Hippocampal formation (tissue), 2 donors: ENCODE measurements around the gene PDE8B.
A peak's percentile ranks its signal among the peaks of the same experiment; 100 is the strongest.

Experiments used
- DNase-seq, 2 donors: peaks; one replicate each; lab custom pipeline; 2025; lab: John Stamatoyannopoulos, UW

The PDE8B gene, protein sequence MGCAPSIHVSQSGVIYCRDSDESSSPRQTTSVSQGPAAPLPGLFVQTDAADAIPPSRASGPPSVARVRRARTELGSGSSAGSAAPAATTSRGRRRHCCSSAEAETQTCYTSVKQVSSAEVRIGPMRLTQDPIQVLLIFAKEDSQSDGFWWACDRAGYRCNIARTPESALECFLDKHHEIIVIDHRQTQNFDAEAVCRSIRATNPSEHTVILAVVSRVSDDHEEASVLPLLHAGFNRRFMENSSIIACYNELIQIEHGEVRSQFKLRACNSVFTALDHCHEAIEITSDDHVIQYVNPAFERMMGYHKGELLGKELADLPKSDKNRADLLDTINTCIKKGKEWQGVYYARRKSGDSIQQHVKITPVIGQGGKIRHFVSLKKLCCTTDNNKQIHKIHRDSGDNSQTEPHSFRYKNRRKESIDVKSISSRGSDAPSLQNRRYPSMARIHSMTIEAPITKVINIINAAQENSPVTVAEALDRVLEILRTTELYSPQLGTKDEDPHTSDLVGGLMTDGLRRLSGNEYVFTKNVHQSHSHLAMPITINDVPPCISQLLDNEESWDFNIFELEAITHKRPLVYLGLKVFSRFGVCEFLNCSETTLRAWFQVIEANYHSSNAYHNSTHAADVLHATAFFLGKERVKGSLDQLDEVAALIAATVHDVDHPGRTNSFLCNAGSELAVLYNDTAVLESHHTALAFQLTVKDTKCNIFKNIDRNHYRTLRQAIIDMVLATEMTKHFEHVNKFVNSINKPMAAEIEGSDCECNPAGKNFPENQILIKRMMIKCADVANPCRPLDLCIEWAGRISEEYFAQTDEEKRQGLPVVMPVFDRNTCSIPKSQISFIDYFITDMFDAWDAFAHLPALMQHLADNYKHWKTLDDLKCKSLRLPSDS

DNA sequence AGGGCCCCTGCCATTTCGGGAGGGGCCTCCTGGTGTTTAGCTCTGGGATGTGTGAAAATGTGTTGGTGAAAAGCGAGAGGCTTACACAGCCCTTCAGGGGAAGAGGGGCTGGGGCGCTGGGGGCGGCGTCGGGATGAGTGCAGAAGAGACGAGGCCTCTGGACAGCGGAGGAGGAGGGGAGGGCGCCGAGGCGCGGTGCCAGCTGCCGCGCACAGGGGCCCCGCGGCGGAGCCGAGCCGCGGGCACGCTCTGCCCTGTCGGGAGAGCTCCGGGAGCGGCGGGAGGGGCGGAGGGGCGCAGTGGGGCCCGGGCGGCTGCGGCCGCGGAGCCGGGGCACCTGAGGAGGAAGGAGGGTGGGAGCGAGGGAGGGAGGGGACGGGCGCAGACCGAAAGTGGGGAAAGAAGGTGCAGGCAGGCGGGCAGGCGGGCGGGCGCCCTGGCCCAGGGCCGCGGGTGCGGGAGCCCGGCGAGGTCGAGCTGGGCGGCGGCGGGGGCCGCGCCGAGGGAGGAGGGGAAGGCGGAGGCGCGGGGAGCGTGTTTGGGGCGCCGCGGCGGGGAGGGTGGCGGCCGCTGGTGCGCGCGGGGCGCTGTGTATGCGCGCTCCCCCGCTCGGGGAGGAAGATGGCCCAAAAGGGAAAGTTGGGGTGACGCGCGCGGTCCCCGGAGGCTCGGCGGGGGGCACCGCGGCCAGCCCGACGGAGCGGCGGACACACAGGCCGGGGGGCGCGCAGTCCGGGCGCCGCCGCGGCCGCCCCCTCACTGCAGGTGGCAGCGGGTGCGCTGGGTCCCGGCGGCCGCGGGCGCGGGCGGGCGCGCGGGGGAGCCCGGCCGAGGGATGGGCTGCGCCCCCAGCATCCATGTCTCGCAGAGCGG lies at the start of gene PDE8B:
Gene PDE8B, plus strand, starts transcription at position 590 of the 873 bp plus-strand sequence. Its CDS starts 246 bp downstream, at position 836.
- no peak for DNase-seq

DNA sequence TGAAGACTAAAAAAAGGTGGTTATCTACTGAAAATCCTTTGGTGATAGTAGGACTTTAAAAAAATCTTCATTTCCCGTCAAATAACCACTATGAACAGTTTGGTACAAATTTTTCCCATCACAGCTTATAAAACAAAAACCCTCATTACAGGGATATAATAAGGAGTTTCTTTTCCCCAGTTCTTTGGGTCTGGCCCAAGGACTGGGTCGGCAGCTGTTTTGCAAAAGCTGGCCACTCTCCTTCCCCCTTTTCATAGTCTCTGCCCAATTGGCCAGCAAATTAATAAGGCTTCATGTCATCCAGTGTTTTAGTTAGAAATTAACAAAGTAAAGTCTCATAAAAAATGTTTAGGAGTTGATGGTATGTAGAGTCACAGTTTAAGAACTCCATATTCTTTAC lies 47.0 kb upstream of the PDE8B start:
- peak; percentile 14 to 17 for DNase-seq

DNA sequence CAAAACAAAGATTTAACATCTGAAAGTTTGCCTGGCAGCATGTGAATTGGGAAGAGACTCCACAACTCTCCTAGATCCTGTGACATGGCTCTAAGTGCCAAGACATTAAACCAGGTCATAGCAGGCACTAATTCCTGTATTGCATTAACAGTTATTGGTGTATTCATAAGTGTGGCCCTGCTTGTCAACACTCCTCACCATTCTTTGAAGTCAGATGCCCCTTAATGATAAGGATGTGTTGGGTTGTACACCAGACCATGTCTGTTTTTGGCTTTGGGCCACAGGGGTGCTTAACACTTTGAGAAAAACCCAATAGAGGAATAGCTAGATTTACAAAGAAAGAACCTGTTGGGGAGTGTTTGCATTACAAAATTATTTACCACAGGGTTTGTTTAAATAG lies 43.4 kb upstream of the PDE8B start:
- DNase-seq = no peak

DNA sequence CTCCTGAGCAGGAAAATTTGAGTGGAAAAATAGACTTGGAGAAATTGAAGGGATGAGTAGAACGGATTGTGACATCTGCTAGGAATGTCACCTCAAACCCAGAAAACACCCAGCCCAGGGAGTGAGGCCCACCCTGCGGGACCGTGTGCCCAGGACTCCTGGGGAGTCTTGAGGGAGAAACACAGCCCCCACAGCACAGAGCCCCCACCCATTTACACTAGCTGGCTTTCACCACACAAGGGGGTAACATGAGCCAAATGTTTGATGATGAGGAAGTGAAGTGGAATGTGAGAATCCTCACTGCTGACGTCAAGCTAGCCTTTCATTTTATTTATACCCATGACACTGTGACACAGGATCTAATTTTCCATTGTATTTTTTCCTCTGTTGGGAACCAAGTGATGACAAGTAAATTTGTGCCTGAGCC lies 42.8 kb upstream of the PDE8B start:
- no peak for DNase-seq

DNA sequence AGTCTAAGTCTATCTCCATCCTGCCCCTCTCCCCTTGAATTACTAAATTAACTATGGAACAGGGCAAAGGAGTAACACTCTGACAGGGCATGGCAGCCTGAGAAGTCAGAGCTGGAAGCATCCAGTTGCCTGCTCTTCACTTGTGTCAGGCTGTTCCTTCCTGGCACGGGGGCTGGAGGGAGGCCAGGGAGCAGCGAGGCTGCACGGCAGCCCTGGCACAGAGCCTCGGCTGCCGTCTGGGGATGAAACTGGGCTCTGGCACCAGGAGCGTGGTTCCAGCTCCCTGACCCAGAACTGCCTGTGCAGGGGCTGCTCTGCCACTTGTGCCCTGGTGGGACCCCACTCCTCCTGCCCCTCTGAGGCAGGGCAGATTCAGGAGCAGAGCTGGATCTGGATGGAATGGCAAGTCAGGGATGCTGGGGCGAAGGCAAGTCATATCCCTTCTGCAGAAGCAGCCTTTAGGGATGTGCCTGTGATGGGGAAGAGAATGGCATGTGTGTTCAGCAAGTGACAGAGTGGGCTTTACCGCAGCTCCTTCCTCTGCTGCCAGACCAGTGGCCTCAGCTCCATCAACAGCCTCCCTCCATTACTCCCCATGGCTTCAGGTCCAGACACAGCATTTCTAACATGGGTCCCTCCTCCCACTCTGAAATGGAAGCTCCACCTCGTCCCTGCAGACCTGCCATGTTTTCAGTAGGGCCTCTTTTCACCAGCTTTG lies 42.2 kb upstream of the PDE8B start:
- DNase-seq = peak; percentile 66 to 75

DNA sequence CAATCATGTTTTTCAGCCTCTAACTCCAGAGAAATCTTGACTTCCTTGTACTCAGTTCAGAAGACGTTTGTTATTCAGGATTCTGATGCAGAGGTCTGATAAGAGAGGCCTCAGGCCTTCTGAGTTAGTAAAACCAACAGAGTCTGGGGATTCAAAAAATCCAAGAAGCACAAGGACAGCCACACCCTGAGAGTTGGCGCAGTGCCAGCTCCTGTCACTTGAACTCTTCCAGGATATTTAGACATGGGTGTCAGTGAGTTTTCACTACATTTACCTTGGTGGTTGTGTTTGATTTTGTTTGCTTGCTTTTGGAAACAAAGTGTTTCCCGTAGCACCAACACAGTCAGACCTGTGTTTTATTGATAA lies 41.6 kb upstream of the PDE8B start:
- DNase-seq = no peak

DNA sequence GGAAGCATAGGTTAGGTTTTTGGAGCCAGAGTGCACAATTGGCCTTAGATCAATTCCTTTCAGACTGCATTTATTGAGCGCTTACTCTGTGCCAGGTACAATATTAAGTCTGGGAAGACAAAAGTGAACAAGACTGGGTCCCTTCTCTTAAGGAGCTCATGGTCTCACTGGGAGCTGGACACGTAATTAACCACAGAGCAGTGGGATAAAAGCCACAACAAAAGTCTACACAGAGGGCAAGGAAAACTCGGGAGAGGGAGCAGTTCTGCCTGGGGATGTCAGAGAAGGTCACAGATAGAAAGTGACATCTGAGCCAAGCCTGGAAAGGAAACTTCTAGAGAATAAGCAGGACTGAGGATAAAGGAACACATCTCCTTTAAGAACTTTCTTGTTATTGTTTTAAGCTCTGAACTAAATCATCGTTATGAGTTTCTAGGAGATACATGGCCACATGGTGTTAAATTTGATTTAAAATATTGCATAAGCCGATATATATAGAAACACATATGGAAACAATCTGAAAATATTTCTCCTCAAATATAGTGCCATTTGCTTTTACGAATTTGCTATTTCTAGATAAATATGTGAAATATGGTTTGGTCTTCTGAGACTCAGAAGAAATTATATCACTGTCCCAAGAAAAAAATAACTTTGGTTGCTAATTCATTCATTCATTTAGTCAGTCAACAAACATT lies 40.1 kb upstream of the PDE8B start:
- no peak for DNase-seq

DNA sequence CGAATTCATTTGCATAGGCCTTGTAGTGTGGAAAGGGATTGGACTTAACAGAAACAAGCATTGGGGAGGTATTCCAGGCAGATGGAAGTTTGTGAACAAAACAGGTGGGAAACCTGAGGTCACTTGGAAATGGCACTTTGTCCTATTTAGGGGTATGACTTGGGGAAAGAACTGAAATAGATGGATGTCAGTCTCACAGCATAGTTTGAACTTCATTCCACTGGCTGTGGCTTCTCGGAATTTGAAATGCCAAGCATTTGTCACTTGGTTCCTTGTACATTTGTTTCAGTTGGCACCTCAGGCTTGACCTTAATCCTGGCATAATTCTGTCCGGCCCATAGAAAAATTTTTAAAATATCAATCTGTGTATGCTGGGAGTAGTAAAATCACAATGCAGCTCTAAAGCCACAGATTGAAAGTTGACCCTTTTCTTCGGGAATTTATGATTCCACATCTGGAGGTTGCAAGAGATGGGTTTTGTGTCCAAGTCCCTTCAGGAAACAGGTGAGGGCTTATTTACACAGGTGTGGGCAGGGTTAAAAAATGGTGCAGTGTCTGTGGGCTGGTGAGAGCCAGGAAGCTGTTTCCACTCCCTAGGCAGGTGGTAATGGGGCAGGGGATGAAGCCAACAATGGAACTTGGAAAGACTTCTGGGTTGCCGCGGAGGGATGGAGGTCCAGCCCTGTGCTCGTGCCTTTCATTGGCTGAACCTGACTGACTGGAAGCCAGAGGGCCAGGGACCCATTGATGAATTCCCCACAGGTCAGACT lies 39.2 kb upstream of the PDE8B start:
- DNase-seq = no peak

DNA sequence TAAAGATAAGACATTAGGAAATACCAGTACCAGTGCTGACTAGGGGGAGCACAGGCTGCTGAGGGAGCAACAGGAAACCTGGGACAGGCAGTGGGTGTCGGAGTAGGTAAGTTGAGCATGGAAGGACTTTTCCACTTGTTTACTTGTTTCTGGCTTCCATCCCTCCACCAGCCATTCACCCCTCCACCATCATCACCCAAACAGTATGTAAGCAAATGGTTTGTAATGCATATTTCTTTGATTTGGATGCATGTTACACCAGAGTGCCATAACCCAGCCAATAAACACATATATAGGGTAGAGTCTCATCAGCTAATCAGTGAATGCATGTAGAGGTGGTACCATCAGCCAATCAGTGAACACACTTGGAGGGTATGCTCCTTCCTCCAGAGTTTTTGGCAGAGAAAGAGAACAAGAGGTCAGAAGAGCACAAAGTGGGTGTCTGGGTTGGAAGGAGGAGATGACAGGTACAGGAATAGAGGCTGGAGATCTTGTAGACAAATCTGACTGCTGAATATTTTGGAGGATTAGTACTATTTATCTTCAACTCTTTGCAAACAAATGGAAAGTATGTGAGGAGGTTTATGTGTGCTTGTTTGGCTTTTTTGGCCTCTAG lies 37.7 kb upstream of the PDE8B start:
- DNase-seq = no peak

DNA sequence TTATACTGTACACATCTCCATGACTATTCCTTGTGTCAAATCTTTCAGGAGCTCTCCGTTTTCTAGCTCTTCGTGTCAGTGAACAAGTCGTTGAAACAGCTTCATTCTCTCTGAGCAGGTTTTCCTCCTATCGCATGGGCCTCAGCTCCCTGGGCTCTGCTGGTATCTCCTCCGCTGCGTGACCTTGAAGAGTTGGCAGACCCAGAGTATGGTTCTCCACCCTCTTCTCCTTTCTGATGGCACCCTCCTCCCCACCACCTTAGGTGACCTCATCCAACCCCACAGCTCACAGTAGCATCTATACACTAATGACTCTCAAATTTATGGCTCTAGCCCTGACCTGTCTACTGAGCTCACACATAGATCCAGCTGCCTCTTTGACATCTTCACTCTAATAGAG lies 36.0 kb upstream of the PDE8B start:
- DNase-seq = no peak

DNA sequence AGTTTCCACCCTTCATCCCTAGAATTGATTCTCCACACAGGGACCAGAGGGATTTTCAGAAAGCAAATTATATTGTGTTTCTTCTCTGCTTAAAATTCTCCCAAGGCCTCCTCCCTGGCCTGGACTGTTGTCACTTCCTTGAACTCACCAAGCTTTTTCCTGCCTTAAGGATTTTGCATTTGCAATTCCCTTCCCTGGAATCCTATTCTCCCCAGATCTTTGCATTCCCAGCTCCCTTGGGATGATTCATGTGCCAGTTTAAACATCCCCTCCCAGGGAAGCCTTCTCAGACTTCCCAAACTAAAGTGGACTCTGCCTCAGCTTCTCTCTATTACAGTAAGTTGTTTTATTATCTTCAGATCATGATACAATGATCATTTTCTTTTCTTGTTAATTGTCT lies 35.2 kb upstream of the PDE8B start:
- DNase-seq = no peak

DNA sequence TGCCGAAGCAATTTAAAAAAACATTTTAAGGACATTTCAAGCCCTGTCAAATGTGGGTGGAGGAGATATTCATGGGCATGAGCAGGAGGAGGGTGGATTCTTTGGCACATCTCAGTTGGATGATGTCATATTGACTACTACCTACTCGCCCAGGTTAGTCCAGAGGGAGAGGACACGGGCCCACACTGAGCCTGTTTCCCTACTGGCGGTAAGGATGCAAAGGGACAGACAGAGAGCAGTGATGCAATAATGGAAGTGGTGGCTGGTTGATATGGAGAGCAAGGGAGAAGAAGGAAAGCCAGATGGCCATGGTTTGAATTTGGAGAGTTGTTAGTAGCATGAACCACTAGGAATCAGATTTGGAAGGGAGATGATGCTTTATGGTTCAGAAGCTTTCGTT lies 34.1 kb upstream of the PDE8B start:
- DNase-seq = no peak

DNA sequence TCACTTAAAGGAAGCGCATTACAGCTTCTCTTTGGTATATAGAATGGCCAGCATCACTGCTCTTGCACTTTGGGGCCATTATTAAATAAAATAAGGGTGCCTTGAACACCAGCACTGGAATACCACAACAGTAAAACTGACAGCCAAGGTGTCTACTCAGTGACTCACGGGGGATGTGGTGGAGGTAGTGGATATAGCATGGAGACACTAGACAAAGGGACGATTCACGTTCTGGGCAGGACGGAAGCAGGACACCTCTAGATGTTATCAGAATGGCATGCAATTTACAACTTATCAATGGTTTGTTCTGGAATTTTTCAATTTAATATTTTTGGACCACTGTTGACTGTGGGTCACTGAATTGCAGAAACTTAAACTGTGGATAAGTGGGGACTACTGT lies 32.9 kb upstream of the PDE8B start:
- no peak for DNase-seq

DNA sequence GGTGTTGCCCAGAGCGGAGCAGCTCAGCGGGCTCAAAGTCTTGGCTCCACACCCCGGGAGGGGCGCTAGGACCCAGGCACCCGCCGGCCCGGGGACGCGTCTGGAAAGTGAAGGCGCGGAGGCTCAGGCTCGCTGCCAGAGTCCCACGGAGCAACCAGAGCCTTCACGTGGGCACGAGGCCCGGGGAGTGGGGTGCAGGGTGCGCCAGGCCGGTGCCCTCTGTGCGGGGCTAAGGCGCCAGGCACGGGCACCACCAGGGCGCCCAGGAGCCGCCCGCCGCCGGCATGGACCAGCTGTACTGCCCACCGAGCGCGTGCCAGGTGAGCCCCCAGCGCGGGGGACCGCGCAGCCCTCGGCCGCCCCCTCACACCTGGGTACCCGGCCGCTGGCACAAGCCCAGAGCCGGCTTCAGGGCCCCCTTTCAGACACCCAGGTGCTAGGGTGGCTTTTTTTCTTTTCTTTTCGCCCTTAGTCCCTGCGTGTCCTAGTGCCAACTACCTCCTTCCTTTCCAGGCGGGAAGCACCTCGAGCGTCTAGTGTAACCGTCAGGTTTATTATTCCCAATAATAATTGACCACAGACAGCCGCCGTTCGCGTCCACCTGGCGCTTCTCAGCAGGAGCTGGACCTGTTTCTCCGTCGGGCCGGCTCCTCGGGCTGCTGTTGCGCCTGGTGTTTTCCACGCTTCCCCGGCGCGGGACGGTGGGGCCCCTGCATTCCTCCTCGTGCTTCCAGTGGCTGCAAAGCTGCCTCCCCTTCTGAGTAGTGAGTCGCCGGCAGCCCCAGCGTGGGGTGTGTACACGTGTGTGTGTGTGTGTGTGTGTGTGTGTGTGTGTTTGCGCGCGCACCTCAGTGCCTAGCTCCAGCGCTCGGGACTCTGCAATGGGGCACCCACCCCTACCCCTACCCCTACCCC lies 30.1 kb upstream of the PDE8B start:
- DNase-seq = peak in 1 of 2 donors; percentile 23

DNA sequence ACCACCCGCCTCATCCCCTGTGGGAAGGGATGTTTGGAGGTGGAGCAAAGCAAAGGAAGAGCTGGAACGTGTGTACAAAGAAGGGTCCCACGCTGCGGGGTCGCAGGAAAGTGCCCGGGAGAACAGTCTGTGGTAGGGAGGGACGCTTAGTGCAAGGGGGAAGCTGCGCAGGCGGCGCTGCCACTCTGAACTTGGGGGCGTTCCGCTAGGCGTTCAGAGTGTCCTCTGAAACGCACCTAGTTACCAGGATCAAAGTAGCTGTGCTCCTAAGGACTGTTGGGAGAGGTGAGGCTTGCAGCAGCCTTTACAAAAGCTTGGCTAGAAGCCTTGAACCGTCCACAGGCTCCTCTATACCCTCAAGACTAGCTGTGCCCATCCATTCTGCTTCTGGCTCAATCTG lies 29.3 kb upstream of the PDE8B start:
- no peak for DNase-seq

DNA sequence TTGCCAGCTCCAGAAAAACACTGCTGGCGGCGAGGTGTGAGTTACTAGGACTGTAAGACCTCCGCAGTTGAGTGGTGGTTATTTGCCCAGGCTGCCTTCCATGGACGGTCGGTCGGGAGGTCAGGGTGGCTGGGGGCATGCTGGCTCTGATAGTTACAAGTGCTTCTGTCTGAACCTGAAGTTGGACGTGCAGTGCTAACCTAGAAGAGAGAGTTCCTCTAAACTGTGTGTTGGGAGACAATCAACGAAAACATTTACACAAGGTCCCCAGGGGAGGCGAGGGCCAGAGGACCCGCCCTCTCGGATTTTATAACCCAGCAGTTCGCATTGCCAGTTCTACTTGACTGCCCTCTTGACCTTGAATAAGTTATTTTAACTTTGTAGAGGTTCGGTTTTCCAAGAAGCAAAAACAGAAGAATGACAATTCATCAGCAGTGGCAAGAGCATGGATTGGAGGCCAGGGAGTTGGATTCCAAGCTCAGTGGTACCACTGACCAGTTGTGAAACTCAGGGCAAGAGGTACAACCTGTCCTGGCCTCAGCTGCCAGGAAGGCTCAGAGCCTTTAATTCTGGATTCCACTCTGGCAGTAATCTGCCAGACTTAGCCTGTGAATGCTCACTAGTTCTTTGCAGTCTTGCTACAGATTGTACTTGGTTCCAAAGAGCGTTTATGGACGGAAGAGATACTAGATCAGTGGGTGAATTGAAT lies 28.7 kb upstream of the PDE8B start:
- DNase-seq = no peak

DNA sequence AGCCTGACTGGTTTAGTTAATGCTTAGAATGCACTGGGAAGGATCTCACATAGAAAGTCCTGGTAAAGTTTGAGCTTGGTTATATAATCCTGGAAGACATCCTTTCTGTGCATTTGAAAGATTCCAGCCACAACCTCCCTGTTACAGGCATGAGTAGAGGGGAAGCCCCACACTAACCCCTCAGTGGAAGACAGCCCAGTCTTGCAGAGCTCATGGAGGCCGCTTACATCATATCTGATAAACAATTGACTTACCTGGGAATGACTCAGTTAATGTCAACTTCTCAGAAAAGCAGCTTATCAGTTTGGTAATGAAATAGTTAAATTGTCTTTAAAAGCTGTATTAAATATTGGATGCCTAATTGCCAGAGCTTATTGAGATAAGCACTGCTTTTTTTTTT lies 28.1 kb upstream of the PDE8B start:
- no peak for DNase-seq
